Heart left ventricle (tissue), 16 donors: ENCODE results near the gene CUL5. TPM values are rescaled to one million over a fixed set of nuclear protein-coding genes. Genes with fewer than 3 reads are reported as not detected.

Experiments used
- ATAC-seq, 4 donors: fragments of 200-7000 bp; cut with Tn5 transposase; one replicate each; pipeline ENCODE4 v1.9.1; 2020 to 2022; ENCODE audit warnings: moderate library complexity in 4 of 4, mild to moderate bottlenecking in 3 of 4, moderate number of reproducible peaks in 1 of 4
- DNase-seq, 5 donors: peaks; one replicate each; pipeline ENCODE4 v3.0.0-alpha.2; 2020
- H3K27ac ChIP-seq, 12 donors: fragments of 200-600 bp; sonication (generic) in 4 of 12; one replicate each; pipeline versions ENCODE4 v1.5.0 to v1.8.0; 2016 to 2022; ENCODE audit warnings: mild to moderate bottlenecking in 2 of 12
- H3K27me3 ChIP-seq, 9 donors: fragments of 200-600 bp; sonication (generic) in 2 of 9; one replicate each; pipeline versions ENCODE4 v1.5.1 to v1.8.0; 2016 to 2022; ENCODE audit warnings: mild to moderate bottlenecking in 3 of 9
- H3K36me3 ChIP-seq, 9 donors: fragments of 200-600 bp; sonication (generic) in 2 of 9; one replicate each; pipeline versions ENCODE4 v1.5.0 to v1.8.0; 2018 to 2022; ENCODE audit warnings: mild to moderate bottlenecking in 2 of 9
- H3K4me1 ChIP-seq, 12 donors: fragments of 200-600 bp; sonication (generic) in 4 of 12; one replicate each; pipeline versions ENCODE4 v1.5.0 to v1.8.0; 2016 to 2022; ENCODE audit warnings: mild to moderate bottlenecking in 3 of 12
- H3K4me3 ChIP-seq, 12 donors: fragments of 200-600 bp; sonication (generic) in 4 of 12; one replicate each; pipeline versions ENCODE4 v1.5.0 to v1.8.0; 2017 to 2022; ENCODE audit warnings: mild to moderate bottlenecking in 9 of 12, moderate library complexity in 4 of 12
- H3K9me3 ChIP-seq, 12 donors: fragments of 200-600 bp; sonication (generic) in 4 of 12; one replicate each; pipeline versions ENCODE4 v1.5.0 to v1.8.0; 2016 to 2022; ENCODE audit warnings: mild to moderate bottlenecking in 1 of 12
- POLR2A ChIP-seq, 2 donors: fragments of 450-650 bp; IDR thresholded peaks; one replicate each; pipeline ENCODE4 v1.6.1; 2017; ENCODE audit warnings: antibody characterized with exemption in 2 of 2, mild to moderate bottlenecking in 2 of 2, moderate library complexity in 2 of 2
- WGBS, 4 donors: extraction: QIAGEN DNeasy Blood & Tissue Kit in 2 of 4; methylation state at CpG; one replicate each; pipeline versions ENCODE4 v1.1.5 to v1.1.7; 2013 to 2018; 5-methylcytosine and 5-hydroxymethylcytosine counted together
- intact Hi-C, 10 donors: fragments of 100-400 bp; cut with DNase I; formaldehyde crosslinking; loops; one replicate each; pipeline versions ENCODE4 v1.11.1 to v1.14.2; 2022
- polyA plus RNA-seq, 2 donors: library from polyadenylated mRNA; stranded (reverse); fragments of 200-250 nt; gene quantifications; one replicate each; pipeline ENCODE4 v1.2.3, GENCODE V29; 2013
- total RNA-seq, 9 donors: library from RNA; depleted of rRNA in 2 of 9; stranded (reverse); fragments of >200 nt in 2 of 9; fragmentation: NEBNext Ultra II Directional in 3 of 9; extraction: Animal tissue kit (Norgen Biotek cat#: 25700) in 3 of 9; gene quantifications; one replicate each; pipeline versions ENCODE4 v1.1.0 to v1.2.4, GENCODE V29; 2016 to 2023
- TF ChIP-seq, protein P1 (sequence below), 12 donors: fragments of 200-600 bp; sonication (generic) in 4 of 12; IDR thresholded peaks; one replicate each; pipeline versions ENCODE4 v1.5.0 to v1.8.0; 2018 to 2022; ENCODE audit warnings: antibody characterized with exemption in 12 of 12, mild to moderate bottlenecking in 5 of 12
- donor health status: ischemic (EF 13 %, LVEDD 7.1; RV severe dilation, severe dysfunction).
- donor health status: healthy with polysubstance abuse.
- donor health status: DM: no; HTN: yes; CAD: no.
- donor health status: DM: no; HTN: no; CAD: no.
- donor health status: ischemic (EF 25% LVEDD 6.9; RV normal size, moderate dysfunction).
- donor health status: ischemic (EF 25% LVEDD 5.7; RV mildly dilated, moderate dysfunction).
- donor health status: healthy.
- donor health status: DM: yes; HTN: yes; CAD: no.
- donor health status: ischemic (EF 35%, LVEDD 5.7; RV mildly dilated, moderate dysfunction).
- donor health status: nonischemic (EF 11% LVEDD 7.7; RV severe dilation, severe dysfunction).
- donor health status: DM: yes; HTN: yes; CAD: no.
- donor health status: PGD.
- donor health status: ischemic (EF 29% LVEDD 5.4; RV normal size, mild dysfunction).
- donor health status: nonischemic (EF 23%, LVEDD 6.1; RV moderate dilation, normal function).

The CUL5 gene
- total and polyA plus RNA-seq, 11 donors, result 6.0 to 46.0 (median 35.2) TPM

DNA sequence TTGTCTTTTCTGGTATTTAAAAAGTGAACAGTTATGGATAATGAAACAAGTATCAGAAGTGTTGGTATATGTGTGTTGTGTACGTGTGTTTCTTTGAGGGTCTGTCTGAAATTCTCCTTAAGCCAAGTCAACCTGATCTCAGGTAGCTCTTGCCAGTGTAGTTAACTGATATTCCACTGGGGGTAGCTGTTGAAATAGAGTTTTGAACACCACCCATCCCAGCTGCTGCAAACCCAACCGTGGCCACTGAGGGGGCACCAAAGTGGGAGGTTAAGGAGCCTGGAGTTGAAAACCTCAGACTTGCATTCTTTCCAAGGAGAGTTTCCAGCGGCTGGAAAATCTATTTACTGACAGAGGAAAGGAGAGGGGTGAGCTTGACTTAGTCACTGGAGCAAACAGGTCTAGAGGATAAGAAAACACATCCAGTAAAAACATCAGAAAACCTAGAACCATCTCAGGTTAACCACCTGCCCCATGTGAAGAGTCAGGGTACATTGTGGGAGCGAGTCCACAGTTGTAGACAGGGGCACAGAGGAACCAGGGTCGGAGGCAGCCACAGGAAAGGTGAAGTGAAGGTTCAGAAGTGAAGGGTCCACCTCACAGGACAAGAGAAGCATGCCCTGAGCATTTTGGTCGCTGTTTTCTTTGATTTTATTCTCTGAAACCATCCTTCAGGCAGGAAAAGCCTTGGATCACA is 8.8 kb upstream of the CUL5 start:
- ATAC-seq (peak in 2 of 4 donors; percentile 38 to 55), DNase-seq (no peak)
- WGBS, 4 donors, result 31 to 35% (median 33%) methylated on average over 6 of the region's 6 CpGs
- Histone ChIP-seq H3K4me1 (no peaks in the 10 kb centered on the region), H3K36me3 (no peaks in the 10 kb centered on the region), H3K4me3 (no peak overlapping the region), H3K27me3 (no peaks in the 10 kb centered on the region), H3K9me3 (no peaks in the 10 kb centered on the region), H3K27ac (no peak overlapping the region)
- intact Hi-C loops, result loop anchor here in 6 of 10 donors (10.0 kb wide), 3 partner anchors 645 to 665 kb away; partner anchors contain the start of gene DDX10 (in 1 of the 6)
- TF ChIP-seq, protein P1, sequence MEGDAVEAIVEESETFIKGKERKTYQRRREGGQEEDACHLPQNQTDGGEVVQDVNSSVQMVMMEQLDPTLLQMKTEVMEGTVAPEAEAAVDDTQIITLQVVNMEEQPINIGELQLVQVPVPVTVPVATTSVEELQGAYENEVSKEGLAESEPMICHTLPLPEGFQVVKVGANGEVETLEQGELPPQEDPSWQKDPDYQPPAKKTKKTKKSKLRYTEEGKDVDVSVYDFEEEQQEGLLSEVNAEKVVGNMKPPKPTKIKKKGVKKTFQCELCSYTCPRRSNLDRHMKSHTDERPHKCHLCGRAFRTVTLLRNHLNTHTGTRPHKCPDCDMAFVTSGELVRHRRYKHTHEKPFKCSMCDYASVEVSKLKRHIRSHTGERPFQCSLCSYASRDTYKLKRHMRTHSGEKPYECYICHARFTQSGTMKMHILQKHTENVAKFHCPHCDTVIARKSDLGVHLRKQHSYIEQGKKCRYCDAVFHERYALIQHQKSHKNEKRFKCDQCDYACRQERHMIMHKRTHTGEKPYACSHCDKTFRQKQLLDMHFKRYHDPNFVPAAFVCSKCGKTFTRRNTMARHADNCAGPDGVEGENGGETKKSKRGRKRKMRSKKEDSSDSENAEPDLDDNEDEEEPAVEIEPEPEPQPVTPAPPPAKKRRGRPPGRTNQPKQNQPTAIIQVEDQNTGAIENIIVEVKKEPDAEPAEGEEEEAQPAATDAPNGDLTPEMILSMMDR (IDR thresholded peaks at IDR 0.05), result peak in 9 of 12 donors; percentile 7 to 40 (median 18)
- TF ChIP-seq POLR2A (IDR thresholded peaks at IDR 0.05), result no peak

DNA sequence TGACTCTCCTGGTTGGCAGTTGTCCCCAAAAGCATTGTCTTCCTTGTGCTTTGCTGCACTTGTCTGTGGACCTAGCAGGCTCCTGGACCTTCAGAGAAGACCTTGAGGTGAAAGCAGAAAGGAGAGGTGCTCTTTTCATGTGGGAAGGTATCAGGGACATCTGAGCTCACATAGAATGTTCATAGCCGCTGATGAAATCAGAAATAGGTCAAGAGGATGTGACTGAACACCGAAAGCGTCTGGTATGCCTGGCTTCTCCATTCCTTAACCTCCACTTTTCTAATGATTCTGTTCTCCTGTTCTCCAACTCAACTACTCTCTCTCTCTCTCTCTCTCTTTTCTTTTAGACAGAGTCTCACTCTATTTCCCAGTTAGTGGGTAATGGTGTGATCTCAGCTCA is 6.2 kb upstream of the CUL5 start:
- H3K4me1 ChIP-seq, result no peaks in the 10 kb centered on the region

DNA sequence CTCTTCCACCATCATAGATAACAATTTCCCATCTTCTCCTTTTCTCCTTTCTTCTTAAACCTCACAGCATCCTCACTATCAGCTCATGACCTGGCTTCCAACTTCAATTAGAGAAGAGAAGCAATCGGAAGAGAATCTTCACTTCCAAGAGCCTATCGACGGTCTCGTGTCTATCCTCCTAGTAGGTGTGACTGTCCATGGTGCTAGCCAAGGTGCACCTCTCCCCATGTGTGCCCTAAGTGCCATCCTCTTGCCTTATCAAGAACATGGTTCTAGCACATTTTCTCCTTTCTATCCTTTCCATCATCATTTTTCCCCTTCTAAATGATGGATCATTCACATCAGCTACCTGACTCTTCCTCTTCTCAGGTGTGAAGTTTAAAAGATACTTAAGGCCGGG is 5.1 kb upstream of the CUL5 start:
- H3K36me3 ChIP-seq, result no peaks in the 10 kb centered on the region
- intact Hi-C loops, result loop anchor here in 6 of 10 donors (10.0 kb wide), 3 partner anchors 641 to 661 kb away; partner anchors contain the start of gene DDX10 (in 1 of the 6)
- no peak overlapping the region for H3K4me3 ChIP-seq
- peaks cover 0 to 6% (median 0%) of the 10 kb centered on the region in 12 donors for H3K4me1 ChIP-seq
- WGBS, 4 donors, result 81 to 90% (median 85%) methylated on average over 5 of the region's 5 CpGs
- H3K9me3 ChIP-seq, result no peaks in the 10 kb centered on the region
- ATAC-seq (no peak), DNase-seq (no peak)
- H3K27me3 ChIP-seq, result no peaks in the 10 kb centered on the region
- no peak overlapping the region for H3K27ac ChIP-seq
- no peak for TF ChIP-seq POLR2A (IDR thresholded peaks at IDR 0.05)
- TF ChIP-seq, protein P1 (IDR thresholded peaks at IDR 0.05), result no peak

More for the DNA sequence above, 6.2 kb upstream of the CUL5 start:
- intact Hi-C loops, result loop anchor here in 6 of 10 donors (10.0 kb wide), 3 partner anchors 642 to 662 kb away; partner anchors contain the start of gene DDX10 (in 1 of the 6)
- TF ChIP-seq, protein P1 (IDR thresholded peaks at IDR 0.05), result no peak
- TF ChIP-seq POLR2A (IDR thresholded peaks at IDR 0.05), result no peak
- no peak overlapping the region for H3K27ac ChIP-seq
- 78 to 95% (median 90%) methylated on average over 3 of the region's 3 CpGs for WGBS, 4 donors
- H3K36me3 ChIP-seq, result no peaks in the 10 kb centered on the region
- no peaks in the 10 kb centered on the region for H3K9me3 ChIP-seq
- no peaks in the 10 kb centered on the region for H3K27me3 ChIP-seq
- ATAC-seq (no peak), DNase-seq (no peak)
- H3K4me3 ChIP-seq, result no peak overlapping the region

DNA sequence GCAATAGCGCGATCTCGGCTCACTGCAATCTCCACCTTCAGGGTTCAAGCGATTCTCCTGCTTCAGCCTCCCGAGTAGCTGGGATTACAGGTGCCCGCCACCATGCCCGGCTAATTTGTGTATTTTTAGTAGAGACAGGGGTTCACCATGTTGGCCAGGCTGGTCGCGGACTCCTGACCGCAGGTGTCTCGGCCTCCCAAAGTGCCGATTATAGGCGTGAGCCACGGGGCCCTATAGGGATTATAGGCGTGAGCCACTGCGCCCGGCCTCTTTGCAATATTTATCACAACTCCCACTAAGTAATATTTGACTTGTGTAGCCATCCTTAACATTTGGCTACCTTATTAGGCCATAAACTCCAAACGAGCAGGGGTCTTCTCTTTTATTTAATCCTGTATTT is 879 bp upstream of the CUL5 start:
- Histone ChIP-seq H3K9me3 (no peaks in the 10 kb centered on the region), H3K4me1 (peaks cover 0 to 37% (median 28%) of the 10 kb centered on the region in 12 donors), H3K4me3 (no peak overlapping the region), H3K36me3 (no peaks in the 10 kb centered on the region), H3K27me3 (no peaks in the 10 kb centered on the region), H3K27ac (no peak overlapping the region)
- TF ChIP-seq, protein P1 (IDR thresholded peaks at IDR 0.05), result no peak
- TF ChIP-seq POLR2A (IDR thresholded peaks at IDR 0.05), result no peak
- ATAC-seq (no peak), DNase-seq (peak in 1 of 5 donors; percentile 29)
- 94 to 96% (median 95%) methylated on average over 14 to 18 of the region's 18 CpGs for WGBS, 4 donors
- intact Hi-C loops, result loop anchor here in 7 of 10 donors (2.0 to 10.0 kb wide), 5 partner anchors 214 to 657 kb away; partner anchors contain the start of genes ATM (in 2 of the 7), NPAT (in 2 of the 7) and DDX10 (in 1 of the 7)
